ENCODE data around the gene MCF2L2. TPM values are rescaled to one million over a fixed set of nuclear protein-coding genes. Genes with fewer than 3 reads are reported as not detected.

Gene MCF2L2
- polyA plus RNA-seq, 1 experiment: 0.11 TPM

GRCh38 chr3:183396662-183397391 is 31.6 kb downstream of the MCF2L2 start:
- H3K4me3 ChIP-seq (ENCODE audit: low read depth, low read length): no peak overlapping the region
- no peaks in the 10 kb centered on the region for H3K36me3 ChIP-seq (ENCODE audit: control insufficient read depth, insufficient read depth, low read length)
- TF ChIP-seq, protein P1, sequence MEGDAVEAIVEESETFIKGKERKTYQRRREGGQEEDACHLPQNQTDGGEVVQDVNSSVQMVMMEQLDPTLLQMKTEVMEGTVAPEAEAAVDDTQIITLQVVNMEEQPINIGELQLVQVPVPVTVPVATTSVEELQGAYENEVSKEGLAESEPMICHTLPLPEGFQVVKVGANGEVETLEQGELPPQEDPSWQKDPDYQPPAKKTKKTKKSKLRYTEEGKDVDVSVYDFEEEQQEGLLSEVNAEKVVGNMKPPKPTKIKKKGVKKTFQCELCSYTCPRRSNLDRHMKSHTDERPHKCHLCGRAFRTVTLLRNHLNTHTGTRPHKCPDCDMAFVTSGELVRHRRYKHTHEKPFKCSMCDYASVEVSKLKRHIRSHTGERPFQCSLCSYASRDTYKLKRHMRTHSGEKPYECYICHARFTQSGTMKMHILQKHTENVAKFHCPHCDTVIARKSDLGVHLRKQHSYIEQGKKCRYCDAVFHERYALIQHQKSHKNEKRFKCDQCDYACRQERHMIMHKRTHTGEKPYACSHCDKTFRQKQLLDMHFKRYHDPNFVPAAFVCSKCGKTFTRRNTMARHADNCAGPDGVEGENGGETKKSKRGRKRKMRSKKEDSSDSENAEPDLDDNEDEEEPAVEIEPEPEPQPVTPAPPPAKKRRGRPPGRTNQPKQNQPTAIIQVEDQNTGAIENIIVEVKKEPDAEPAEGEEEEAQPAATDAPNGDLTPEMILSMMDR (IDR thresholded peaks at IDR 0.05; ENCODE audit: insufficient read depth, low read depth, low read length): no peak
- POLR2A ChIA-PET: no interaction called here
- CTCF ChIA-PET: interaction anchor here (1.2 kb wide), 1 partner anchor 14 kb away, joined by 4 read pairs; no protein-coding TSS in a partner anchor
- no peak for DNase-seq (ENCODE audit: low read depth)
- H3K27me3 ChIP-seq (ENCODE audit: control insufficient read depth, insufficient read depth, low read length): no peaks in the 10 kb centered on the region; the same call in 1 of the 2 replicates

DNA sequence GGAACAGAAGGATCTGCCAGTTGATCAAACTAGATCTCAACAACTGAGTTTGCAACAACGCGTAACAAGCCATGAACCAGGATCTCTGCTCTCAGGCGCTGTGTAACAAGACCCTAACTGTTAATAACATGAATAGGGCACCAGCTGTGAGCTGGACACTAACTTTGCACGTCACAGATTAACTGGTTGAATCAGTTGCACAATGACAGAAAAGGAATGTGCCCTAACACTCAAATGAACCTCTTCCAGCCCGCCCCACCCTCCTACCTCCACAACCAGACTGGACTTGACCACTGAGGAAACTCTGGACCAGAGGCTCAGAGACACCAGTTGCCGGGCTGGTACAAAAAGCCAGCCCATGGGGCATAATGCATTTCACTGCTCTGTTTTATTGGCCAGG is 34.3 kb downstream of the MCF2L2 start:
- Histone ChIP-seq H3K27me3 (ENCODE audit: control insufficient read depth, insufficient read depth, low read length) (no peaks in the 10 kb centered on the region; the same call in none of the 2 replicates), H3K4me3 (ENCODE audit: low read depth, low read length) (no peak overlapping the region), H3K36me3 (ENCODE audit: control insufficient read depth, insufficient read depth, low read length) (no peaks in the 10 kb centered on the region)
- no peak for DNase-seq (ENCODE audit: low read depth)
- ChIA-PET POLR2A (no interaction called here), CTCF (interaction anchor here (1.0 kb wide), 1 partner anchor 8 kb away, joined by 5 read pairs; no protein-coding TSS in a partner anchor)
- TF ChIP-seq, protein P1 (IDR thresholded peaks at IDR 0.05; ENCODE audit: insufficient read depth, low read depth, low read length): no peak

DNA sequence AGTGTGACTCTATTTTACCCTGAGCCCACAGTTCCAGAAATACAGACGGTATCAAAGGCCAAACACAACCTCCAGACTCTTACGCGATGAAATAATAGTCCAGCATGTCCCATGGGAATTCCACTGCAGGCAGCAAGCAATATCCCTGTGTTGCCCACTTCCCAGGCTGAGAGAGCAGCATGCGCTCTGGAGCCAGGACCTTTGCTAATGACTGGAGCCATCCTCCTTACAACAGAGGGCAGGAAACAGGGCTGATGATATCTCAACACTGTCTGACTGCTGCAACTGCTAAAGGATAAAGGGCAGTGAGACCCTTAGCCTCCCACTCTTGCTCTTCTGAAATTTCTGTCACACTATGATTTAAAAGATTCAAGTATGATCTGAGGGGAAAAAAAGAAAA is 34.8 kb downstream of the MCF2L2 start:
- CTCF ChIA-PET: interaction anchor here (1.0 kb wide), 1 partner anchor 9 kb away, joined by 5 read pairs; no protein-coding TSS in a partner anchor
- no peaks in the 10 kb centered on the region; the same call in none of the 2 replicates for H3K27me3 ChIP-seq (ENCODE audit: control insufficient read depth, insufficient read depth, low read length)
- POLR2A ChIA-PET: no interaction called here
- H3K36me3 ChIP-seq (ENCODE audit: control insufficient read depth, insufficient read depth, low read length): no peaks in the 10 kb centered on the region
- no peak overlapping the region for H3K4me3 ChIP-seq (ENCODE audit: low read depth, low read length)
- DNase-seq (ENCODE audit: low read depth): no peak
- TF ChIP-seq, protein P1 (IDR thresholded peaks at IDR 0.05; ENCODE audit: insufficient read depth, low read depth, low read length): no peak

DNA sequence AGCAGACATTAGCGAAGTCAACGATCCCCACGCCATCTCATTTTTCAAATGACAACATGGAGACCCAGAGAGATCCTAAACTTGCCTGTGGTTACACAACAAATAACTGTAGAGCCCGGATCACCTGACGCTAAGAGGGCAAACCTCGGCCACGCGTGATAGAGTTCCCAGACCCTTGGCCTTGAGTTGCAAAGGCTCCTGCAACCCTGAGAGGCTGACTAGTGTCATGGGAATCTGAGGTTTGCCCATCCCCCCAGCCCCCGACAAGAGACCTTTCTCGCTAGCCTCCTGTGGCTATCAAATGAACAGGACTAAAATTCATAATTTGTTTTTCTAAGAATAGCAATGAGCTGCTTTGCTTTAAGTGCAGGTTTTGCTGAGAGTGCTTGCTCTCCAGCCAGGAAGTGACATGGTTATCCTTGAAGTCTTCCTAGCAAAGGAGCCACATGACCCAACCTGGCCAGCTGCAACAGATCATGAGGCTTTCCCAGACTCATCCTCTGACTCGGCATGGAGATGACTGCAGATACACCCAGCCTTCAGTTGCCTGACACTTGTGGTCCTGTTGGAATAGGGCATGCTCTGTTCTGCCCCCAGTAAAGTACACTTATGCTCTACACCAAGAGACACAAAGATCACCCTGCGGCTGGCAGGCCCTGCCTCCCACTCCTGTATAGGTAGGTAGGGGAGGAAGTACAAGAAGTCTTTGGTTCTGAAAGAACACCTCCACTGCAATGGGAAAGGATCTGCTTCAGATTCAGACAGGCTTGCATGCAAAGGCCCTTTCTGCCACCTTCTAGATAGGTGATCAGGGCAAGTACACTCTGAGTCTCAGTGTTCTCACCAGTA is 36.0 kb downstream of the MCF2L2 start:
- no peak overlapping the region for H3K4me3 ChIP-seq (ENCODE audit: low read depth, low read length)
- POLR2A ChIA-PET: no interaction called here
- TF ChIP-seq, protein P1 (IDR thresholded peaks at IDR 0.05; ENCODE audit: insufficient read depth, low read depth, low read length): no peak
- H3K36me3 ChIP-seq (ENCODE audit: control insufficient read depth, insufficient read depth, low read length): no peaks in the 10 kb centered on the region
- CTCF ChIA-PET: interaction anchor here (1.7 kb wide), 1 partner anchor 208 kb away, joined by 6 read pairs; no protein-coding TSS in a partner anchor
- DNase-seq (ENCODE audit: low read depth): no peak
- H3K27me3 ChIP-seq (ENCODE audit: control insufficient read depth, insufficient read depth, low read length): no peaks in the 10 kb centered on the region; the same call in none of the 2 replicates

GRCh38 chr3:183391460-183391859 is 37.0 kb downstream of the MCF2L2 start:
- DNase-seq (ENCODE audit: low read depth): no peak
- Histone ChIP-seq H3K4me3 (ENCODE audit: low read depth, low read length) (no peak overlapping the region), H3K36me3 (ENCODE audit: control insufficient read depth, insufficient read depth, low read length) (no peaks in the 10 kb centered on the region), H3K27me3 (ENCODE audit: control insufficient read depth, insufficient read depth, low read length) (no peaks in the 10 kb centered on the region; the same call in none of the 2 replicates)
- POLR2A ChIA-PET: no interaction called here
- CTCF ChIA-PET: interaction anchor here (1.1 to 1.7 kb wide), 2 partner anchors 9 to 207 kb away, joined by 3 to 6 read pairs; no protein-coding TSS in a partner anchor
- TF ChIP-seq, protein P1 (IDR thresholded peaks at IDR 0.05; ENCODE audit: insufficient read depth, low read depth, low read length): no peak

Measured in BJ (cell line).